ENCODE data around the gene PRDM16. TPM values are rescaled to one million over a fixed set of nuclear protein-coding genes. Genes with fewer than 3 reads are reported as not detected.

The PRDM16 gene
- total and polyA plus RNA-seq, 2 of the 13 experiments (the other 11 are each of a cell fraction or from before 2014, with no cell fraction given): 0.15 to 0.81 TPM

DNA sequence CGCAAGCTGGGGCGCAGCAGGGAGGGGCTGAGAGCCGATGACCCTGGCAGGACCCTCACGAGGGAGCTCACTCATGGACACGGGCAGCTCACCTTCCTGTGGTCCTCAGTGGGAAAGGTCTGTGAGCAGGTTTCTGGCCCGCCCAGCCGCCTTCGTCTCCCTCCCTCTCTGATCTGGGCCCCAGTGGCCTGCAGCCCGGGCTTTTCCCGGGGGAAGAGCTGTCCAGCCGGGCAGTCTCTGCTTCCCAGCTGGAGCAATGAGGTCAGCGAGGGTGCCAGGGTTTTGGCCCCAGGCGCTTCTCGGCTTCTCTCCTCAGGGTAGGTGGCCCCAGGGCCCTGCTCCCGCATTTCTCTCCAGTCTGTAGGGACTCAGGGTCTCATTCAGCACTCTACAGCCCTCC lies 363.3 kb downstream of the PRDM16 start:
- WGBS (ENCODE audit: low lambda C conversion rate): no CpG with 5 or more reads among the region's 15 CpGs
- Histone ChIP-seq H3K9me3 (ENCODE audit: low read length) (no peaks in the 10 kb centered on the region), H3K27me3 (ENCODE audit: control insufficient read depth in 1 of 2, insufficient read depth in 2 of 2, low read length in 2 of 2) (peaks cover 10 to 39% of the 10 kb centered on the region in 2 experiments), H3K4me2 (ENCODE audit: low read depth, low read length) (no peak overlapping the region), H4K20me1 (ENCODE audit: insufficient read depth, low read length) (no peaks in the 10 kb centered on the region), H3K79me2 (ENCODE audit: insufficient read depth, low read length) (no peaks in the 10 kb centered on the region), H3K9ac (ENCODE audit: insufficient read depth, low read depth, low read length) (no peak overlapping the region), H2AFZ (ENCODE audit: low read length) (no peak overlapping the region), H3K4me1 (ENCODE audit: insufficient read depth, low read length) (peaks cover 9% of the 10 kb centered on the region; the same call in 1 of the 2 replicates), H3K4me3 (replicated peaks in 1 of 3; ENCODE audit: insufficient read depth in 1 of 3, low read depth in 2 of 3, low read length in 3 of 3) (no peak overlapping the region), H3K36me3 (replicated peaks in 1 of 2; ENCODE audit: control insufficient read depth in 1 of 2, insufficient read depth in 2 of 2, low read length in 2 of 2) (no peaks in the 10 kb centered on the region), H3K27ac (ENCODE audit: extremely low read length, insufficient read depth, low read length) (no peak overlapping the region)
- intact Hi-C loops (cut with micrococcal nuclease; ENCODE audit: unreplicated experiment) (no loop called here), in situ Hi-C loops (cut with HindIII; ENCODE audit: extremely low pct_ligation_motif_present, low pct_unique_long_range_greater_than_20kb) (no loop called here)
- no peak for ATAC-seq
- ChIA-PET POLR2A (no interaction called here), CTCF (ENCODE audit: low intra/inter-chr PET ratio, low total read pairs) (no interaction called here)
- BruUV-seq (replicated peaks): no TSS peak
- no peak for FAIRE-seq
- no peak for DNase-seq (ENCODE audit: low spot score)
- TF ChIP-seq THAP11 (CRISPR knock-in tag; IDR thresholded peaks at IDR 0.05) (no peak), PHF20 (CRISPR knock-in tag; IDR thresholded peaks at IDR 0.05) (no peak), ERF (CRISPR knock-in tag; IDR thresholded peaks at IDR 0.05) (no peak), SOX6 (IDR thresholded peaks at IDR 0.05) (no peak), SOX6 (CRISPR knock-in tag; IDR thresholded peaks at IDR 0.05) (no peak), ZBTB37 (CRISPR knock-in tag; IDR thresholded peaks at IDR 0.05) (no peak), AGO1 (IDR thresholded peaks at IDR 0.05; ENCODE audit: low read depth, low read length, poor library complexity, severe bottlenecking) (no peak), ZNF136 (CRISPR knock-in tag; IDR thresholded peaks at IDR 0.05; ENCODE audit: low read depth) (no peak), BRCA1 (CRISPR knock-in tag; IDR thresholded peaks at IDR 0.05) (no peak), ZNF33B (CRISPR knock-in tag; IDR thresholded peaks at IDR 0.05) (no peak), RFX3 (CRISPR knock-in tag; IDR thresholded peaks at IDR 0.05) (no peak)
- TF ChIP-seq, protein P1, sequence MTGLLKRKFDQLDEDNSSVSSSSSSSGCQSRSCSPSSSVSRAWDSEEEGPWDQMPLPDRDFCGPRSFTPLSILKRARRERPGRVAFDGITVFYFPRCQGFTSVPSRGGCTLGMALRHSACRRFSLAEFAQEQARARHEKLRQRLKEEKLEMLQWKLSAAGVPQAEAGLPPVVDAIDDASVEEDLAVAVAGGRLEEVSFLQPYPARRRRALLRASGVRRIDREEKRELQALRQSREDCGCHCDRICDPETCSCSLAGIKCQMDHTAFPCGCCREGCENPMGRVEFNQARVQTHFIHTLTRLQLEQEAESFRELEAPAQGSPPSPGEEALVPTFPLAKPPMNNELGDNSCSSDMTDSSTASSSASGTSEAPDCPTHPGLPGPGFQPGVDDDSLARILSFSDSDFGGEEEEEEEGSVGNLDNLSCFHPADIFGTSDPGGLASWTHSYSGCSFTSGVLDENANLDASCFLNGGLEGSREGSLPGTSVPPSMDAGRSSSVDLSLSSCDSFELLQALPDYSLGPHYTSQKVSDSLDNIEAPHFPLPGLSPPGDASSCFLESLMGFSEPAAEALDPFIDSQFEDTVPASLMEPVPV (CRISPR knock-in tag; IDR thresholded peaks at IDR 0.05): no peak
- TF ChIP-seq, protein P2, sequence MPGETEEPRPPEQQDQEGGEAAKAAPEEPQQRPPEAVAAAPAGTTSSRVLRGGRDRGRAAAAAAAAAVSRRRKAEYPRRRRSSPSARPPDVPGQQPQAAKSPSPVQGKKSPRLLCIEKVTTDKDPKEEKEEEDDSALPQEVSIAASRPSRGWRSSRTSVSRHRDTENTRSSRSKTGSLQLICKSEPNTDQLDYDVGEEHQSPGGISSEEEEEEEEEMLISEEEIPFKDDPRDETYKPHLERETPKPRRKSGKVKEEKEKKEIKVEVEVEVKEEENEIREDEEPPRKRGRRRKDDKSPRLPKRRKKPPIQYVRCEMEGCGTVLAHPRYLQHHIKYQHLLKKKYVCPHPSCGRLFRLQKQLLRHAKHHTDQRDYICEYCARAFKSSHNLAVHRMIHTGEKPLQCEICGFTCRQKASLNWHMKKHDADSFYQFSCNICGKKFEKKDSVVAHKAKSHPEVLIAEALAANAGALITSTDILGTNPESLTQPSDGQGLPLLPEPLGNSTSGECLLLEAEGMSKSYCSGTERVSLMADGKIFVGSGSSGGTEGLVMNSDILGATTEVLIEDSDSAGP (CRISPR knock-in tag; IDR thresholded peaks at IDR 0.05; ENCODE audit: borderline replicate concordance): no peak
